ENCODE measurements around the gene NCF4. TPM values are rescaled to one million over a fixed set of nuclear protein-coding genes. Genes with fewer than 3 reads are reported as not detected.

NCF4 gene
- total RNA-seq, 2 donors from 2014 or later, result not detected

- 37 to 50% methylated on average over 4 to 5 of the region's 5 CpGs for WGBS, 2 experiments (ENCODE audit: insufficient coverage in 1 of 2, insufficient read length in 1 of 2)
- DNase-seq, result no peak
- peaks cover 4% of the 10 kb centered on the region for H3K4me1 Mint-ChIP-seq
- Histone ChIP-seq H3K9ac (ENCODE audit: extremely low read depth, low read length, poor library complexity, severe bottlenecking) (no peak overlapping the region), H3K4me3 (ENCODE audit: low read length) (no peak overlapping the region), H3K9me3 (ENCODE audit: control insufficient read depth, low read length) (no peaks in the 10 kb centered on the region), H3K27me3 (ENCODE audit: control insufficient read depth, insufficient read depth, low read length, poor library complexity, severe bottlenecking) (peaks cover 78% of the 10 kb centered on the region), H3K27ac (ENCODE audit: low read depth, low read length) (no peak overlapping the region), H3K36me3 (ENCODE audit: control insufficient read depth, insufficient read depth, low read length) (no peaks in the 10 kb centered on the region), H3K4me1 (ENCODE audit: control insufficient read depth, insufficient read depth, low read length) (no peaks in the 10 kb centered on the region)
- no peak for TF ChIP-seq CTCF (conservative IDR thresholded peaks at IDR 0.05)
- H3K27me3 Mint-ChIP-seq (ENCODE audit: insufficient read depth), result peaks cover 79% of the 10 kb centered on the region
- H3K27ac Mint-ChIP-seq, result no peak overlapping the region
- H3K36me3 Mint-ChIP-seq (ENCODE audit: low read depth), result no peaks in the 10 kb centered on the region
- H3K9me3 Mint-ChIP-seq, result no peaks in the 10 kb centered on the region
- peak overlapping the region; percentile 53 for H3K4me3 Mint-ChIP-seq
Observed at GRCh38 chr22:36817525-36817848, 43.3 kb upstream of the NCF4 start.

- no peak for TF ChIP-seq CTCF (conservative IDR thresholded peaks at IDR 0.05)
- Mint-ChIP-seq H3K4me1 (peaks cover 9% of the 10 kb centered on the region), H3K27me3 (ENCODE audit: insufficient read depth) (peaks cover 76% of the 10 kb centered on the region), H3K9me3 (no peaks in the 10 kb centered on the region), H3K4me3 (no peak overlapping the region), H3K27ac (no peak overlapping the region), H3K36me3 (ENCODE audit: low read depth) (no peaks in the 10 kb centered on the region)
- Histone ChIP-seq H3K9me3 (ENCODE audit: control insufficient read depth, low read length) (no peaks in the 10 kb centered on the region), H3K9ac (ENCODE audit: extremely low read depth, low read length, poor library complexity, severe bottlenecking) (no peak overlapping the region), H3K36me3 (ENCODE audit: control insufficient read depth, insufficient read depth, low read length) (no peaks in the 10 kb centered on the region), H3K4me1 (ENCODE audit: control insufficient read depth, insufficient read depth, low read length) (no peaks in the 10 kb centered on the region), H3K27ac (ENCODE audit: low read depth, low read length) (no peak overlapping the region), H3K27me3 (ENCODE audit: control insufficient read depth, insufficient read depth, low read length, poor library complexity, severe bottlenecking) (peaks cover 72% of the 10 kb centered on the region), H3K4me3 (ENCODE audit: low read length) (no peak overlapping the region)
- DNase-seq, result no peak
- WGBS, 2 experiments (ENCODE audit: insufficient coverage in 1 of 2, insufficient read length in 1 of 2), result 89 to 95% methylated on average over 6 of the region's 6 CpGs
Observed at GRCh38 chr22:36818010-36818642, 42.7 kb upstream of the NCF4 start.

- Histone ChIP-seq H3K4me3 (ENCODE audit: low read length) (no peak overlapping the region), H3K27ac (ENCODE audit: low read depth, low read length) (no peak overlapping the region), H3K9ac (ENCODE audit: extremely low read depth, low read length, poor library complexity, severe bottlenecking) (no peak overlapping the region), H3K9me3 (ENCODE audit: control insufficient read depth, low read length) (no peaks in the 10 kb centered on the region), H3K27me3 (ENCODE audit: control insufficient read depth, insufficient read depth, low read length, poor library complexity, severe bottlenecking) (peaks cover 62% of the 10 kb centered on the region), H3K36me3 (ENCODE audit: control insufficient read depth, insufficient read depth, low read length) (no peaks in the 10 kb centered on the region), H3K4me1 (ENCODE audit: control insufficient read depth, insufficient read depth, low read length) (no peaks in the 10 kb centered on the region)
- Mint-ChIP-seq H3K9me3 (no peaks in the 10 kb centered on the region), H3K27ac (no peak overlapping the region), H3K36me3 (ENCODE audit: low read depth) (no peaks in the 10 kb centered on the region), H3K4me3 (no peak overlapping the region), H3K27me3 (ENCODE audit: insufficient read depth) (peaks cover 70% of the 10 kb centered on the region), H3K4me1 (peaks cover 8% of the 10 kb centered on the region)
- TF ChIP-seq CTCF (conservative IDR thresholded peaks at IDR 0.05), result no peak
- peak; percentile 72 for DNase-seq
- 46 to 68% methylated on average over 4 to 9 of the region's 9 CpGs for WGBS, 2 experiments (ENCODE audit: insufficient coverage in 1 of 2, insufficient read length in 1 of 2)
Observed at GRCh38 chr22:36819112-36819511, 41.7 kb upstream of the NCF4 start.

All from endodermal cell (in vitro differentiated cells).